ENCODE results near the gene ZNF469. TPM values are rescaled to one million over a fixed set of nuclear protein-coding genes. Genes with fewer than 3 reads are reported as not detected.

The ZNF469 gene
- polyA plus RNA-seq, 1 donor (not counting 4 experiments of a cell fraction or from before 2014, with no cell fraction given): not detected

DNA sequence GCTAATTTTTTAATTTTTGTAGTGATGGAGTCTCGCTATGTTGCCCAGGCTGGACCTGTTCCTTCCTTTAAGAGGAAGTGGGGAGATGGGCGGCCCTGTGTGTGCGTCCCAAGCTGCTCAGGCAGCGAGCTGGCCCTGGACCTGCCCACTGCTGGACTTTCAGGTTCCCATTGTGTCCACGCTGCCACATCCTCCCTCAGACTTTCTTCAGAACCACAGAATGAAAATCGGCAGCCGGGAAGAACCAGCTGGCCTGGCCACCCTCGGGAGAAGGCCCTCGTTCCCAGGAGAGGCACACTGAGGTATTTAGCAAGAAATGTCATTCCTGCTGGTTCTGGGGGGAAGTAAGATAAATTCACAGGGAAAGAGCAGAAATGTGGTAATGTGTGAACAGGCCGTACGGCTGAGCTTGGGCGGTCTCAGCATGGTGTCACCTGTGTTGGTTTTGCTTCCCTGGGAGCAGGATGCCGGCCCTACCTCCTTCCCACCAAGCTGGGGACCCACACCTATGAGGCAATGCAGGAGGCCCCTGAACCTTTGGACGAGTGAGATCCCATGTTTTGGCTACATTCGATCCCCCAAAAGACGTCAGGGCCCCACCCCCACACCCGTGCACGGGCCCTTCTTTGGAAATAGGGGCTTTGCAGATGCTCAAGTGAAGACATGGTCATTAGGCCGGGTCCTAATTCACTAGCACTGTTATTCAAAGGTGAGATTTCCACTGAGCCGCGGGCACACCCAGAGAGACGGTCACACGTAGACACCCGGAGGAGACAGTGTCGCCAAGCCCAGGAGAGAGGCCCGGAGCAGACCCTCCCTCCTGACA, 35.9 kb upstream of the ZNF469 start:
- dilution Hi-C loops (cut with MboI; ENCODE audit: extremely low pct_ligation_motif_present, low sequenced_read_pairs): no loop called here
- no peaks in the 10 kb centered on the region for H3K9me3 ChIP-seq (ENCODE audit: control insufficient read depth, low read depth, low read length)
- DNase-seq (ENCODE audit: low read depth, low spot score): no peak
- TF ChIP-seq EZH2 (IDR thresholded peaks at IDR 0.05; ENCODE audit: low read length): no peak
- TF ChIP-seq, protein P1, sequence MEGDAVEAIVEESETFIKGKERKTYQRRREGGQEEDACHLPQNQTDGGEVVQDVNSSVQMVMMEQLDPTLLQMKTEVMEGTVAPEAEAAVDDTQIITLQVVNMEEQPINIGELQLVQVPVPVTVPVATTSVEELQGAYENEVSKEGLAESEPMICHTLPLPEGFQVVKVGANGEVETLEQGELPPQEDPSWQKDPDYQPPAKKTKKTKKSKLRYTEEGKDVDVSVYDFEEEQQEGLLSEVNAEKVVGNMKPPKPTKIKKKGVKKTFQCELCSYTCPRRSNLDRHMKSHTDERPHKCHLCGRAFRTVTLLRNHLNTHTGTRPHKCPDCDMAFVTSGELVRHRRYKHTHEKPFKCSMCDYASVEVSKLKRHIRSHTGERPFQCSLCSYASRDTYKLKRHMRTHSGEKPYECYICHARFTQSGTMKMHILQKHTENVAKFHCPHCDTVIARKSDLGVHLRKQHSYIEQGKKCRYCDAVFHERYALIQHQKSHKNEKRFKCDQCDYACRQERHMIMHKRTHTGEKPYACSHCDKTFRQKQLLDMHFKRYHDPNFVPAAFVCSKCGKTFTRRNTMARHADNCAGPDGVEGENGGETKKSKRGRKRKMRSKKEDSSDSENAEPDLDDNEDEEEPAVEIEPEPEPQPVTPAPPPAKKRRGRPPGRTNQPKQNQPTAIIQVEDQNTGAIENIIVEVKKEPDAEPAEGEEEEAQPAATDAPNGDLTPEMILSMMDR (optimal IDR thresholded peaks at IDR 0.05 in 1 of 3, IDR thresholded peaks at IDR 0.05 in 1 of 3, conservative IDR thresholded peaks at IDR 0.05 in 1 of 3; ENCODE audit: extremely low read depth in 1 of 3, insufficient read depth in 2 of 3, low read length in 3 of 3): no peak
- H3K79me2 ChIP-seq (ENCODE audit: control insufficient read depth, insufficient read depth, low read length): no peaks in the 10 kb centered on the region
- no peaks in the 10 kb centered on the region for H3K9me1 ChIP-seq (ENCODE audit: control insufficient read depth, extremely low read depth, insufficient read depth, low read length)
- no peak for FAIRE-seq
- no peak overlapping the region for H3K4me2 ChIP-seq (ENCODE audit: control insufficient read depth, extremely low read depth, insufficient read depth, low read depth, low read length)
- H3K4me3 ChIP-seq (ENCODE audit: control insufficient read depth in 2 of 3, extremely low read depth in 1 of 3, insufficient read depth in 2 of 3, low read depth in 1 of 3, low read length in 3 of 3): no peak overlapping the region
- H3K27ac ChIP-seq (ENCODE audit: control insufficient read depth, insufficient read depth, low read length): no peak overlapping the region
- H4K20me1 ChIP-seq (ENCODE audit: control insufficient read depth, extremely low read depth, insufficient read depth, low read length): no peaks in the 10 kb centered on the region
- no peak overlapping the region for H3K9ac ChIP-seq (ENCODE audit: control insufficient read depth, extremely low read depth, insufficient read depth, low read length)
- H3K4me1 ChIP-seq (ENCODE audit: control insufficient read depth, extremely low read depth, insufficient read depth, low read length): no peaks in the 10 kb centered on the region
- no peak overlapping the region for H2AFZ ChIP-seq (ENCODE audit: control insufficient read depth, low read length)
- peaks cover 4% of the 10 kb centered on the region for H3K27me3 ChIP-seq (ENCODE audit: control insufficient read depth, extremely low read depth, insufficient read depth, low read length)
- H3K36me3 ChIP-seq (ENCODE audit: control insufficient read depth in 2 of 2, extremely low read depth in 1 of 2, insufficient read depth in 2 of 2, low read length in 2 of 2): no peaks in the 10 kb centered on the region

DNA sequence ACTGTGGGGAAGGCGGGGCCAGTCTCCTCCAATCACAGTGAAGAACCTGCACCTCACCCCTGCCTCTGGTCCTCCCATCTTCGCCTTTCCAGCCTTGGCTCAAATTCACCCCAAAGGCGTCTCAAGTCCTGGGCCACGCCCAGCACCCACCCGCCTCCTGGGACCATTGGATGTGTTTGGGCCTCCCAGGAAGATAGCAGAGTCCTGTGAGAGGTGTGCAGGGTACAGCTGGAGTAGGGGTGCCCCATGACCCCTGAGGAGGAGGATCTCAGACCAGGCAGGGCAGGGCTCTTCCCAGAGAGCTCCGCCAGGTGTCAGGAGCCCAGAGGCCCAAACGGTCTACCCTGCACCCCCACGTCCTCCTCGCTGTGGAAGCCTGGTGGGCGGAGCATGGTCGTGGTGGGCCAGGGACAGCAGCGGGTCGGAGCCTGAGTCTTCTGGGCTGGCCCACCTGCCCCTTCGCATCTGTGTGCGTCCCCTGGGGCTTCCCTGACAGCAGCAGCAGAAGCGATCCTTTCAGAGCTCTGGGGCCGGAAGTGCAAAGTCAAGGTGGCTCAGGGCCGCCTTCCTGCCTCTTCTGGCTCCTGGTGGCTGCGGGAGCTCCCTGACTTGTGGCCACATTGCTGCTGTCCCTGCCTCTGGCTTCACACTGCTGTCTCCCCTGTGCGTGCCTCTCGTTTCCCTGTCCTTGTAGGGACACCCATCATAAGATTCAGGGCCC, 34.9 kb upstream of the ZNF469 start:
- dilution Hi-C loops (cut with MboI; ENCODE audit: extremely low pct_ligation_motif_present, low sequenced_read_pairs): no loop called here
- H3K36me3 ChIP-seq (ENCODE audit: control insufficient read depth in 2 of 2, extremely low read depth in 1 of 2, insufficient read depth in 2 of 2, low read length in 2 of 2): no peaks in the 10 kb centered on the region
- no peak overlapping the region for H2AFZ ChIP-seq (ENCODE audit: control insufficient read depth, low read length)

More for the DNA sequence above, 34.9 kb upstream of the ZNF469 start:
- no peak overlapping the region for H3K4me2 ChIP-seq (ENCODE audit: control insufficient read depth, extremely low read depth, insufficient read depth, low read depth, low read length)
- H3K9me3 ChIP-seq (ENCODE audit: control insufficient read depth, low read depth, low read length): no peaks in the 10 kb centered on the region
- TF ChIP-seq EZH2 (IDR thresholded peaks at IDR 0.05; ENCODE audit: low read length): no peak
- TF ChIP-seq, protein P1 (optimal IDR thresholded peaks at IDR 0.05 in 1 of 3, IDR thresholded peaks at IDR 0.05 in 1 of 3, conservative IDR thresholded peaks at IDR 0.05 in 1 of 3; ENCODE audit: extremely low read depth in 1 of 3, insufficient read depth in 2 of 3, low read length in 3 of 3): no peak
- FAIRE-seq (no peak), DNase-seq (ENCODE audit: low read depth, low spot score) (no peak)
- no peak overlapping the region for H3K9ac ChIP-seq (ENCODE audit: control insufficient read depth, extremely low read depth, insufficient read depth, low read length)
- H3K79me2 ChIP-seq (ENCODE audit: control insufficient read depth, insufficient read depth, low read length): no peaks in the 10 kb centered on the region
- no peaks in the 10 kb centered on the region for H4K20me1 ChIP-seq (ENCODE audit: control insufficient read depth, extremely low read depth, insufficient read depth, low read length)
- H3K9me1 ChIP-seq (ENCODE audit: control insufficient read depth, extremely low read depth, insufficient read depth, low read length): no peaks in the 10 kb centered on the region
- H3K4me1 ChIP-seq (ENCODE audit: control insufficient read depth, extremely low read depth, insufficient read depth, low read length): no peaks in the 10 kb centered on the region
- no peaks in the 10 kb centered on the region for H3K27me3 ChIP-seq (ENCODE audit: control insufficient read depth, extremely low read depth, insufficient read depth, low read length)
- no peak overlapping the region for H3K4me3 ChIP-seq (ENCODE audit: control insufficient read depth in 2 of 3, extremely low read depth in 1 of 3, insufficient read depth in 2 of 3, low read depth in 1 of 3, low read length in 3 of 3)
- no peak overlapping the region for H3K27ac ChIP-seq (ENCODE audit: control insufficient read depth, insufficient read depth, low read length)
